Measurements from ENCODE around the gene ZNF136. TPM values are rescaled to one million over a fixed set of nuclear protein-coding genes. Genes with fewer than 3 reads are reported as not detected.

ZNF136 gene
- total RNA-seq, 1 donor from 2014 or later, result 12.4 TPM

GRCh38 chr19:12180377-12180776 lies 17.5 kb downstream of the ZNF136 start:
- Mint-ChIP-seq H3K27me3 (ENCODE audit: unreplicated experiment) (peaks cover 3% of the 10 kb centered on the region), H3K4me3 (ENCODE audit: unreplicated experiment) (no peak overlapping the region), H3K27ac (ENCODE audit: unreplicated experiment) (no peak overlapping the region), H3K36me3 (ENCODE audit: low read depth, unreplicated experiment) (peaks cover 56% of the 10 kb centered on the region), H3K4me1 (ENCODE audit: unreplicated experiment) (no peaks in the 10 kb centered on the region), H3K9me3 (ENCODE audit: unreplicated experiment) (peaks cover 38% of the 10 kb centered on the region)
- TF ChIP-seq CTCF (IDR thresholded peaks at IDR 0.05; ENCODE audit: unreplicated experiment), result no peak
- DNase-seq (ENCODE audit: low spot score), result no peak

DNA sequence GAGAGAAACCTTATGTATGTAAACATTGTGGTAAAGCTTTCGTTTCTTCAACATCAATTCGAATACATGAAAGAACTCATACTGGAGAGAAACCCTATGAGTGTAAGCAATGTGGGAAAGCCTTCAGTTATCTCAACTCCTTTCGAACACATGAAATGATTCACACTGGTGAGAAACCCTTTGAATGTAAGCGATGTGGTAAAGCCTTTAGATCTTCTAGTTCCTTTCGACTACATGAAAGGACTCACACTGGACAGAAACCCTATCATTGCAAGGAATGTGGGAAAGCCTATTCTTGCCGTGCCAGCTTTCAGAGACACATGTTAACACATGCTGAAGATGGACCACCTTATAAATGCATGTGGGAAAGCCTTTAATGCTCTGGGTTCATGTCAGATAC lies 24.7 kb downstream of the ZNF136 start:
- Mint-ChIP-seq H3K36me3 (ENCODE audit: low read depth, unreplicated experiment) (peaks cover 91% of the 10 kb centered on the region), H3K4me1 (ENCODE audit: unreplicated experiment) (no peaks in the 10 kb centered on the region), H3K9me3 (ENCODE audit: unreplicated experiment) (peaks cover 52% of the 10 kb centered on the region)

DNA sequence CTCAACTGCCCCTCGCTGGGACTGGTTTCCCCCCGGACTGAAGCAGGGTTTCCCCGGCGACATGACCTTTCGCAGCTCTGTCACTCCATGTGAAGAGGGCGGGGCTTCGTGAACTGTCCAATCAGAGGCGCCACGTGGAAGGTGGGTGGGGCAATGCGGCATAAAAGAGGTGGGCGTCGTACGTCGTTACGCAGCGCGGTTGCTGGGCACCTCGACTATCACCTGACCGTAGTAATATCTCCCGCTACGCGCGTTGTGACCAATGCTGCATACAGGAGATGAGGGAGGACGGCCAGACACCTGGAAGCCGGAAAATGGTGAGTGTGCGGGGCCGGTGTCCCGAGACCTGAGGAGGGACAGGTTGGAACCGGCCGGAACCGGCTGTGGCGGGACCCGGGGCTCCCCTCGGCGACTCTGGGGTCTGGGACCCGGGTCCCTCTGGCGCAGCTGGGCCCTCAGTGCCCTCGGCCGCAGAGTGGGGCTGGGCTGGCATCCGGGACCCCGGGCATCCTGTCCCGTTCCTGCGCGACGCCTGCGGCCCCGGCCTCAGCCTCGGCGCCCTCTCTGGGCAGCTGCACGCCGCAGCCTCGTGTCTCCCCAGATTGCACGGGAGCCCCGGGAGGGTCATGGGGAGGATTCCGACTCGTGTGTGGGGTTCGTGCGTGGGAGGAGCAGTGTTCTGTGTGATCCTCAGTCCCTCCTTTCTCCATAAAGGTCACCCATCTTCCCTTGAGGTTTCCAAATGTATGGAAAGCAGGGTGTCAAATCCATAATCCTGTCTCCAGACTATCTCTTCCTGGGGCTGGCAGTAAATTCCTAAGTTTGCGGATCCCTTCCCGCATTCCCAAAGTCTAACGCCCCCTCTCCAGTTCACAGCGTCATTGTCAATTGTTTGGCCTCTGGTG lies 32.2 kb downstream of the ZNF136 start:
- Mint-ChIP-seq H3K9me3 (ENCODE audit: unreplicated experiment) (peaks cover 41% of the 10 kb centered on the region), H3K27me3 (ENCODE audit: unreplicated experiment) (peaks cover 4% of the 10 kb centered on the region), H3K27ac (ENCODE audit: unreplicated experiment) (no peak overlapping the region), H3K4me3 (ENCODE audit: unreplicated experiment) (peak overlapping the region; percentile 80), H3K36me3 (ENCODE audit: low read depth, unreplicated experiment) (peaks cover 57% of the 10 kb centered on the region), H3K4me1 (ENCODE audit: unreplicated experiment) (no peaks in the 10 kb centered on the region)
- DNase-seq (ENCODE audit: low spot score), result no peak
- no peak for TF ChIP-seq CTCF (IDR thresholded peaks at IDR 0.05; ENCODE audit: unreplicated experiment)

More for the DNA sequence above, 24.7 kb downstream of the ZNF136 start:
- DNase-seq (ENCODE audit: low spot score), result no peak
- Mint-ChIP-seq H3K4me3 (ENCODE audit: unreplicated experiment) (peak overlapping the region; percentile 47), H3K27me3 (ENCODE audit: unreplicated experiment) (peaks cover 2% of the 10 kb centered on the region), H3K27ac (ENCODE audit: unreplicated experiment) (no peak overlapping the region)
- no peak for TF ChIP-seq CTCF (IDR thresholded peaks at IDR 0.05; ENCODE audit: unreplicated experiment)

DNA sequence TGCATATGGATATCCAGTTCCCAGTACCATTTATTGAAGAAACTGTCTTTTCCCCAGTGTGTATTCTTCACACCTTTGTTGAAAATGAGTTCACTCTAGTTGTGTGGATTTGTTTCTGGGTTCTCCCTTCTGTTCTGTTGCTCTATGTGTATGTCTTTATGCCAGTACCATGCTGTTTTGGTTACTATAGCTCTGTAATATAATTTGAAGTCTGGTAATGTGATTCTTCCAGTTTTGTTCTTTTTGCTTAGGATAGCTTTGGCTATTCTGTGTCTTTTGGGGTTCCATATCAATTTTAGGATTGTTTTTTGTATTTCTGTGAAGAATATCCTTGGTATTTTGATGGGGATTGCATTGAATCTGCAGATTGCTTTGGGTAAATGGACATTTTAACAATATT lies 35.2 kb downstream of the ZNF136 start:
- peaks cover 48% of the 10 kb centered on the region for H3K36me3 Mint-ChIP-seq (ENCODE audit: low read depth, unreplicated experiment)
- peaks cover 7% of the 10 kb centered on the region for H3K27me3 Mint-ChIP-seq (ENCODE audit: unreplicated experiment)
- TF ChIP-seq CTCF (IDR thresholded peaks at IDR 0.05; ENCODE audit: unreplicated experiment), result no peak
- peaks cover 37% of the 10 kb centered on the region for H3K9me3 Mint-ChIP-seq (ENCODE audit: unreplicated experiment)
- no peak overlapping the region for H3K4me3 Mint-ChIP-seq (ENCODE audit: unreplicated experiment)
- no peak for DNase-seq (ENCODE audit: low spot score)
- no peak overlapping the region for H3K27ac Mint-ChIP-seq (ENCODE audit: unreplicated experiment)
- no peaks in the 10 kb centered on the region for H3K4me1 Mint-ChIP-seq (ENCODE audit: unreplicated experiment)

DNA sequence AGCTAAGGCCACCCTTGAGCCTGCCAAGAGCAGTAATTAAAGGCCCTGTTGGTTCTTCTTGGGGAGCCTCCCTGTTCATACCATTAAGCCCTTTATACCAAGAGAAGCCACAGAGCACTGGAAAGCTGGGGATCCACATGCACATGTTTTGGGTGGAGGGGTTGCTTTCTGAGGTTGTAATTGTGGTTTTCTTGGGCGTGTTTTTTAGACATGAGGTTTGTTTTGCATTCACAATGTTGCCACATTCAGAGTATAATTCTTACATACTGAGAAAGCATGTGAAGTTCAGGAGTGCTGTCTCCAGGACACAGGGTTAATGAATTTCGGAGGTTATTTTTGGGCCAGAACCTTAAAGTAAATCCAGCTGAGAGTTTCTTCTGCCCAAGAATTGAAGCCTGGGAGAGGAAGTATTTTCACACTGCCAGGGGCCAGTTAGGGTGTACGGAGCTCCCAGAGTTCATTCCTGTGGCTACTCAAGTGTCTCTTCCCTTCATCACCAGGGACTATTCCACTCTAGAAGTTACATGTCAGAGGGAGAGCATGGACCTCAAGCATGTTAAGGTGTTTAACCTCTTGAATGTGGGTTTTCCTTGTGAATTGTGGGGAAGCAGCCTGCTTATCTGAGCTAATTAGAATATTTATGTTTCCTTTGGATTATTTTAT lies 37.0 kb downstream of the ZNF136 start:
- Mint-ChIP-seq H3K36me3 (ENCODE audit: low read depth, unreplicated experiment) (peaks cover 44% of the 10 kb centered on the region), H3K27me3 (ENCODE audit: unreplicated experiment) (peaks cover 10% of the 10 kb centered on the region), H3K4me1 (ENCODE audit: unreplicated experiment) (no peaks in the 10 kb centered on the region), H3K4me3 (ENCODE audit: unreplicated experiment) (no peak overlapping the region), H3K9me3 (ENCODE audit: unreplicated experiment) (peaks cover 36% of the 10 kb centered on the region), H3K27ac (ENCODE audit: unreplicated experiment) (no peak overlapping the region)
- TF ChIP-seq CTCF (IDR thresholded peaks at IDR 0.05; ENCODE audit: unreplicated experiment), result no peak
- DNase-seq (ENCODE audit: low spot score), result no peak
